ENCODE measurements around the gene ZCCHC7.
A peak's percentile ranks its signal among the peaks of the same experiment; 100 is the strongest.

ZCCHC7 gene

GRCh38 chr9:37297592-37297991 lies 177.2 kb downstream of the ZCCHC7 start:
- no peaks in the 10 kb centered on the region for H3K9me2 ChIP-seq (replicated peaks; ENCODE audit: control insufficient read depth, low read length)

GRCh38 chr9:37300620-37301019 lies 180.2 kb downstream of the ZCCHC7 start:
- H4K20me1 ChIP-seq (ENCODE audit: control insufficient read depth, insufficient read depth, low read depth, low read length), result no peaks in the 10 kb centered on the region
- H3K4me1 ChIP-seq (ENCODE audit: control insufficient read depth, low read length), result peaks cover 100% of the 10 kb centered on the region
- peaks cover 57% of the 10 kb centered on the region for H3F3A ChIP-seq (ENCODE audit: control insufficient read depth, insufficient read depth)
- no peaks in the 10 kb centered on the region for H3K9me3 ChIP-seq (ENCODE audit: control insufficient read depth, insufficient read depth, low read length)
- H3K27me3 ChIP-seq (ENCODE audit: control insufficient read depth, low read length), result no peaks in the 10 kb centered on the region
- H3K9me2 ChIP-seq (replicated peaks; ENCODE audit: control insufficient read depth, low read length), result no peaks in the 10 kb centered on the region
- no peak for TF ChIP-seq EZH2phosphoT487 (IDR thresholded peaks at IDR 0.05; ENCODE audit: borderline replicate concordance, low read length)
- no peak for TF ChIP-seq CTCF (IDR thresholded peaks at IDR 0.05; ENCODE audit: low read depth, low read length, poor library complexity, severe bottlenecking)
- peak overlapping the region; percentile 65 for H3K4me3 ChIP-seq (ENCODE audit: low read length)
- peaks cover 75% of the 10 kb centered on the region for H3K36me3 ChIP-seq (ENCODE audit: control insufficient read depth, low read length)
- peaks cover 88% of the 10 kb centered on the region for H3K79me2 ChIP-seq (ENCODE audit: control insufficient read depth, low read length)
- H3K4me2 ChIP-seq (ENCODE audit: low read length), result peak overlapping the region; percentile 83
- H3K27ac ChIP-seq (ENCODE audit: low read depth, low read length), result peak overlapping the region; percentile 99

More at GRCh38 chr9:37297592-37297991, 177.2 kb downstream of the ZCCHC7 start:
- Histone ChIP-seq H3K4me1 (ENCODE audit: control insufficient read depth, low read length) (peaks cover 99% of the 10 kb centered on the region), H3K79me2 (ENCODE audit: control insufficient read depth, low read length) (peaks cover 79% of the 10 kb centered on the region), H3K4me3 (ENCODE audit: low read length) (peak overlapping the region; percentile 58), H3K9me3 (ENCODE audit: control insufficient read depth, insufficient read depth, low read length) (no peaks in the 10 kb centered on the region), H3K36me3 (ENCODE audit: control insufficient read depth, low read length) (peaks cover 59% of the 10 kb centered on the region), H3K27ac (ENCODE audit: low read depth, low read length) (peak overlapping the region; percentile 99), H3F3A (ENCODE audit: control insufficient read depth, insufficient read depth) (peaks cover 66% of the 10 kb centered on the region), H3K27me3 (ENCODE audit: control insufficient read depth, low read length) (no peaks in the 10 kb centered on the region), H3K4me2 (ENCODE audit: low read length) (peak overlapping the region; percentile 83), H4K20me1 (ENCODE audit: control insufficient read depth, insufficient read depth, low read depth, low read length) (no peaks in the 10 kb centered on the region)
- TF ChIP-seq CTCF (IDR thresholded peaks at IDR 0.05; ENCODE audit: low read depth, low read length, poor library complexity, severe bottlenecking) (no peak), EZH2phosphoT487 (IDR thresholded peaks at IDR 0.05; ENCODE audit: borderline replicate concordance, low read length) (no peak)

GRCh38 chr9:37301042-37301853 lies 180.9 kb downstream of the ZCCHC7 start:
- peak overlapping the region; percentile 65 for H3K4me3 ChIP-seq (ENCODE audit: low read length)
- H3K9me3 ChIP-seq (ENCODE audit: control insufficient read depth, insufficient read depth, low read length), result no peaks in the 10 kb centered on the region
- peak overlapping the region; percentile 99 for H3K27ac ChIP-seq (ENCODE audit: low read depth, low read length)
- H4K20me1 ChIP-seq (ENCODE audit: control insufficient read depth, insufficient read depth, low read depth, low read length), result no peaks in the 10 kb centered on the region
- peaks cover 74% of the 10 kb centered on the region for H3K36me3 ChIP-seq (ENCODE audit: control insufficient read depth, low read length)
- H3K27me3 ChIP-seq (ENCODE audit: control insufficient read depth, low read length), result no peaks in the 10 kb centered on the region
- H3K4me1 ChIP-seq (ENCODE audit: control insufficient read depth, low read length), result peaks cover 97% of the 10 kb centered on the region
- peaks cover 57% of the 10 kb centered on the region for H3F3A ChIP-seq (ENCODE audit: control insufficient read depth, insufficient read depth)
- H3K4me2 ChIP-seq (ENCODE audit: low read length), result peak overlapping the region; percentile 83
- peaks cover 82% of the 10 kb centered on the region for H3K79me2 ChIP-seq (ENCODE audit: control insufficient read depth, low read length)
- no peaks in the 10 kb centered on the region for H3K9me2 ChIP-seq (replicated peaks; ENCODE audit: control insufficient read depth, low read length)
- peak; percentile 27 for TF ChIP-seq CTCF (IDR thresholded peaks at IDR 0.05; ENCODE audit: low read depth, low read length, poor library complexity, severe bottlenecking)
- no peak for TF ChIP-seq EZH2phosphoT487 (IDR thresholded peaks at IDR 0.05; ENCODE audit: borderline replicate concordance, low read length)
